ENCODE measurements around the gene PLXDC1.

PLXDC1 gene

GRCh38 chr17:39118674-39119419 lies 32.6 kb downstream of the PLXDC1 start:
- Histone ChIP-seq H3K4me3 (ENCODE audit: low read length) (no peak overlapping the region), H2BK15ac (replicated peaks; ENCODE audit: low read depth) (no peak overlapping the region), H3K79me1 (ENCODE audit: low read length) (no peaks in the 10 kb centered on the region), H3K4me1 (ENCODE audit: control insufficient read depth, low read depth, low read length) (no peaks in the 10 kb centered on the region), H2BK120ac (ENCODE audit: low read depth, low read length) (no peak overlapping the region), H3K18ac (ENCODE audit: low read length) (no peak overlapping the region), H3K27ac (ENCODE audit: low read depth, low read length) (no peak overlapping the region), H3K36me3 (ENCODE audit: control insufficient read depth, insufficient read depth, low read length) (no peaks in the 10 kb centered on the region), H3K56ac (ENCODE audit: low read length) (no peak overlapping the region), H3K4ac (ENCODE audit: low read depth, low read length) (no peak overlapping the region), H4K8ac (ENCODE audit: low read depth, low read length) (no peak overlapping the region), H2AK5ac (ENCODE audit: low read length) (no peak overlapping the region), H2BK5ac (ENCODE audit: low read length) (no peak overlapping the region), H3K9ac (ENCODE audit: low read length) (no peak overlapping the region), H4K5ac (ENCODE audit: low read length) (no peak overlapping the region), H3K27me3 (ENCODE audit: insufficient read depth, low read length, poor library complexity) (no peaks in the 10 kb centered on the region), H3K23ac (ENCODE audit: low read length) (no peak overlapping the region), H3K4me2 (ENCODE audit: low read length) (no peak overlapping the region), H3K79me2 (ENCODE audit: control insufficient read depth, insufficient read depth, low read length) (no peaks in the 10 kb centered on the region)
- no peak for DNase-seq
- WGBS (ENCODE audit: extremely low coverage, insufficient coverage, low lambda C conversion rate): no CpG with 5 or more reads among the region's 5 CpGs

DNA sequence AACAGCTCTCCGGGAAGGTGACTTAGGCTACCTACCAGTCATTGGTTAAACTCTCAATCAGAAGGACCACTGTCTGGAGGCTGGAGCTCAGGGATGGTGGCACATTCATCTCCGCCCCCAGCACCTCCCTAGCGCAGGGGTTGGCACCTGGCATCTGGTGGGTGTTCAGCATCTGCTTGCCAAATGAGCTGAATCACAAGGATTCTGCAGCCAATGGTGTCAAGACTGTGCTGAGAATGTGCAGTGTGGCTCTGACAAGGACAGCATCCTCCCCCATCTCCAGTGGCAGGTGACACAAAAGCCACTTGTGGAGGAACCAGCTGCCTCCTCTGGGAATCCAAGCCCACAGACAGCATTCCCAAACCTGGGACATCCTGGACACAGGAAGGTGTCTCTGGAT lies 35.2 kb downstream of the PLXDC1 start:
- H2BK5ac ChIP-seq (ENCODE audit: low read length): no peak overlapping the region
- no peaks in the 10 kb centered on the region for H3K79me2 ChIP-seq (ENCODE audit: control insufficient read depth, insufficient read depth, low read length)
- no peak overlapping the region for H2AK5ac ChIP-seq (ENCODE audit: low read length)
- H3K27ac ChIP-seq (ENCODE audit: low read depth, low read length): no peak overlapping the region
- no peak overlapping the region for H3K9ac ChIP-seq (ENCODE audit: low read length)
- H3K79me1 ChIP-seq (ENCODE audit: low read length): no peaks in the 10 kb centered on the region
- H3K27me3 ChIP-seq (ENCODE audit: insufficient read depth, low read length, poor library complexity): no peaks in the 10 kb centered on the region
- no peak overlapping the region for H2BK120ac ChIP-seq (ENCODE audit: low read depth, low read length)
- no peak for DNase-seq
- H3K4ac ChIP-seq (ENCODE audit: low read depth, low read length): no peak overlapping the region
- H3K4me2 ChIP-seq (ENCODE audit: low read length): no peak overlapping the region
- no peaks in the 10 kb centered on the region for H3K36me3 ChIP-seq (ENCODE audit: control insufficient read depth, insufficient read depth, low read length)
- H3K4me3 ChIP-seq (ENCODE audit: low read length): no peak overlapping the region
- H3K23ac ChIP-seq (ENCODE audit: low read length): no peak overlapping the region
- WGBS (ENCODE audit: extremely low coverage, insufficient coverage, low lambda C conversion rate): no CpG with 5 or more reads among the region's 3 CpGs
- H3K56ac ChIP-seq (ENCODE audit: low read length): no peak overlapping the region
- H4K5ac ChIP-seq (ENCODE audit: low read length): no peak overlapping the region
- H3K4me1 ChIP-seq (ENCODE audit: control insufficient read depth, low read depth, low read length): no peaks in the 10 kb centered on the region
- no peak overlapping the region for H3K18ac ChIP-seq (ENCODE audit: low read length)
- no peak overlapping the region for H2BK15ac ChIP-seq (replicated peaks; ENCODE audit: low read depth)
- H4K8ac ChIP-seq (ENCODE audit: low read depth, low read length): no peak overlapping the region

GRCh38 chr17:39115135-39115534 lies 36.3 kb downstream of the PLXDC1 start:
- H3K56ac ChIP-seq (ENCODE audit: low read length): peak overlapping the region; percentile 18
- H3K36me3 ChIP-seq (ENCODE audit: control insufficient read depth, insufficient read depth, low read length): no peaks in the 10 kb centered on the region
- H2BK120ac ChIP-seq (ENCODE audit: low read depth, low read length): no peak overlapping the region
- H2AK5ac ChIP-seq (ENCODE audit: low read length): no peak overlapping the region
- H3K27me3 ChIP-seq (ENCODE audit: insufficient read depth, low read length, poor library complexity): no peaks in the 10 kb centered on the region
- H3K4ac ChIP-seq (ENCODE audit: low read depth, low read length): no peak overlapping the region
- H2BK15ac ChIP-seq (replicated peaks; ENCODE audit: low read depth): no peak overlapping the region
- no peaks in the 10 kb centered on the region for H3K79me2 ChIP-seq (ENCODE audit: control insufficient read depth, insufficient read depth, low read length)
- no peak overlapping the region for H2BK5ac ChIP-seq (ENCODE audit: low read length)
- H4K5ac ChIP-seq (ENCODE audit: low read length): no peak overlapping the region
- H3K4me1 ChIP-seq (ENCODE audit: control insufficient read depth, low read depth, low read length): no peaks in the 10 kb centered on the region
- no peaks in the 10 kb centered on the region for H3K79me1 ChIP-seq (ENCODE audit: low read length)
- no peak overlapping the region for H4K8ac ChIP-seq (ENCODE audit: low read depth, low read length)
- H3K4me3 ChIP-seq (ENCODE audit: low read length): no peak overlapping the region
- no peak overlapping the region for H3K18ac ChIP-seq (ENCODE audit: low read length)
- whole genome bisulfite sequencing (ENCODE audit: extremely low coverage, insufficient coverage, low lambda C conversion rate): no CpG with 5 or more reads among the region's 5 CpGs
- no peak overlapping the region for H3K27ac ChIP-seq (ENCODE audit: low read depth, low read length)
- H3K9ac ChIP-seq (ENCODE audit: low read length): no peak overlapping the region
- no peak overlapping the region for H3K4me2 ChIP-seq (ENCODE audit: low read length)
- DNase-seq: no peak
- H3K23ac ChIP-seq (ENCODE audit: low read length): no peak overlapping the region

DNA sequence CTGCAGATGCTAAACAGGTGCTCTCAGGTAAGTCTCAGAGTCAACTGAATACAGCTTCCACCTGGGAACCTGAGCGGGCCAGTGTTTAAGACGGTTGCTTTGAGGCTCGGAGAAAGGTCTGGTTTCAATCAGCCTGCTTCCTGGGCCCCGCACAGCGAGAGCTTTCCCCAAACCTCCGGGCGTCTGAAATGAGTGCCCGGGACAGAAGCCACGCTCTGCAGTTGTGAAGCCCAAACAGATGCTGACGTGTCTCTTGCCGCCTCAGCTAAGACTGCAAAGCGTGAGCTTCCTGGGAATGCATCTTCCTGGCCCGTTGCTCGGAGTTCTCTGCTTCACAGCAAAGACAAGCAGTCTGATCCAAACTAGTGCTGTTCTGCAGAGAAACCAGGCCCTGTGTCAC lies 36.7 kb downstream of the PLXDC1 start:
- H4K5ac ChIP-seq (ENCODE audit: low read length): no peak overlapping the region
- H3K18ac ChIP-seq (ENCODE audit: low read length): no peak overlapping the region
- H3K4me2 ChIP-seq (ENCODE audit: low read length): no peak overlapping the region
- no peak overlapping the region for H3K4me3 ChIP-seq (ENCODE audit: low read length)
- H3K4me1 ChIP-seq (ENCODE audit: control insufficient read depth, low read depth, low read length): no peaks in the 10 kb centered on the region
- H3K36me3 ChIP-seq (ENCODE audit: control insufficient read depth, insufficient read depth, low read length): no peaks in the 10 kb centered on the region
- H3K9ac ChIP-seq (ENCODE audit: low read length): no peak overlapping the region
- H3K79me2 ChIP-seq (ENCODE audit: control insufficient read depth, insufficient read depth, low read length): no peaks in the 10 kb centered on the region
- no peak overlapping the region for H2BK15ac ChIP-seq (replicated peaks; ENCODE audit: low read depth)
- no peak overlapping the region for H2BK5ac ChIP-seq (ENCODE audit: low read length)
- H2BK120ac ChIP-seq (ENCODE audit: low read depth, low read length): no peak overlapping the region
- H3K56ac ChIP-seq (ENCODE audit: low read length): no peak overlapping the region
- H3K27me3 ChIP-seq (ENCODE audit: insufficient read depth, low read length, poor library complexity): no peaks in the 10 kb centered on the region
- no peak overlapping the region for H2AK5ac ChIP-seq (ENCODE audit: low read length)
- no peak overlapping the region for H3K27ac ChIP-seq (ENCODE audit: low read depth, low read length)
- no peak for DNase-seq
- H3K4ac ChIP-seq (ENCODE audit: low read depth, low read length): no peak overlapping the region
- no peaks in the 10 kb centered on the region for H3K79me1 ChIP-seq (ENCODE audit: low read length)
- no CpG with 5 or more reads among the region's 14 CpGs for WGBS (ENCODE audit: extremely low coverage, insufficient coverage, low lambda C conversion rate)
- no peak overlapping the region for H4K8ac ChIP-seq (ENCODE audit: low read depth, low read length)
- no peak overlapping the region for H3K23ac ChIP-seq (ENCODE audit: low read length)

DNA sequence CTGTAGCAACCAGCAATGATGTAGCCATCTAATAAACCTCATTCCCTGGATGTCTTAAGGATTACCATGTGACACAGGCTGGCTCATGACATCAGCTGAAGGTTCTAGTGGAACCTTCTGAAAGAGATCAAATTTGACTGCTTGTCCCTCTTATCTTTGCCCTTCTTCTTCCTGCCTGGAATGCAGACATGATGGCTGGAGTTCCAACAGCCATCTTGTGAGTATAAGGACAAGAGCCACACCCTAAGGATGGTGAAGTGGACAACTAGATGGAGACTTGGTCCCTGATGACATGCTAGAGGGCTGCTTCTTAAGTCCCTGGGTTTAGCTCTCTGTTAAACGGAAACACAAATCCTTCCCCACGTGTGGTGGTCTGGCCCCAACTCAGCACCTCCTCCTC lies 37.6 kb downstream of the PLXDC1 start:
- Histone ChIP-seq H3K79me1 (ENCODE audit: low read length) (no peaks in the 10 kb centered on the region), H3K4me3 (ENCODE audit: low read length) (no peak overlapping the region), H3K36me3 (ENCODE audit: control insufficient read depth, insufficient read depth, low read length) (no peaks in the 10 kb centered on the region), H3K4ac (ENCODE audit: low read depth, low read length) (no peak overlapping the region), H3K27ac (ENCODE audit: low read depth, low read length) (no peak overlapping the region), H3K56ac (ENCODE audit: low read length) (no peak overlapping the region), H2BK120ac (ENCODE audit: low read depth, low read length) (no peak overlapping the region), H2BK5ac (ENCODE audit: low read length) (no peak overlapping the region), H3K79me2 (ENCODE audit: control insufficient read depth, insufficient read depth, low read length) (no peaks in the 10 kb centered on the region), H3K18ac (ENCODE audit: low read length) (no peak overlapping the region), H4K5ac (ENCODE audit: low read length) (no peak overlapping the region), H3K23ac (ENCODE audit: low read length) (no peak overlapping the region), H3K9ac (ENCODE audit: low read length) (no peak overlapping the region), H3K27me3 (ENCODE audit: insufficient read depth, low read length, poor library complexity) (no peaks in the 10 kb centered on the region), H2AK5ac (ENCODE audit: low read length) (no peak overlapping the region), H4K8ac (ENCODE audit: low read depth, low read length) (no peak overlapping the region), H2BK15ac (replicated peaks; ENCODE audit: low read depth) (no peak overlapping the region), H3K4me2 (ENCODE audit: low read length) (no peak overlapping the region), H3K4me1 (ENCODE audit: control insufficient read depth, low read depth, low read length) (no peaks in the 10 kb centered on the region)
- DNase-seq: no peak
- WGBS (ENCODE audit: extremely low coverage, insufficient coverage, low lambda C conversion rate): no CpG with 5 or more reads among the region's 2 CpGs
